Gastroesophageal sphincter (tissue), 4 donors: Measurements from ENCODE around the gene FLNA. TPM values are rescaled to one million over a fixed set of nuclear protein-coding genes. Genes with fewer than 3 reads are reported as not detected.

Source experiments
- ATAC-seq: fragments of 150-250 bp; one replicate; pipeline ENCODE4 v1.9.1; 2016; ENCODE audit warnings: mild to moderate bottlenecking, moderate library complexity
- H3K27ac ChIP-seq, 4 donors: fragments of 200-600 bp; sonication (generic) in 3 of 4; 1 replicate in 3 of 4; 2 replicates in 1 of 4; pipeline ENCODE4 v1.5.1; 2016 to 2019
- H3K27me3 ChIP-seq: fragments of 200-600 bp; sonication (generic); one replicate; pipeline ENCODE4 v1.5.1; 2019
- H3K36me3 ChIP-seq, 2 donors: fragments of 200-600 bp; sonication (generic); one replicate each; pipeline ENCODE4 v1.5.1; 2019; ENCODE audit warnings: control low read depth in 1 of 2
- H3K4me1 ChIP-seq, 3 donors: fragments of 200-600 bp; sonication (generic); 1 replicate in 2 of 3; 2 replicates in 1 of 3; pipeline ENCODE4 v1.5.1; 2016 to 2019; ENCODE audit warnings: control low read depth in 2 of 3
- H3K4me3 ChIP-seq, 2 donors: fragments of 200-600 bp; sonication (generic); one replicate each; pipeline ENCODE4 v1.5.1; 2019; ENCODE audit warnings: mild to moderate bottlenecking in 1 of 2, moderate library complexity in 1 of 2
- H3K9me3 ChIP-seq, 3 donors: fragments of 200-600 bp; sonication (generic); one replicate each; pipeline ENCODE4 v1.5.1; 2017 to 2019; ENCODE audit warnings: control low read depth in 2 of 3
- EP300 ChIP-seq: sonication (generic); formaldehyde crosslinking; IDR thresholded peaks from one replicate; pipeline ENCODE4 v1.6.1; 2017; ENCODE audit warnings: antibody characterized with exemption, mild to moderate bottlenecking
- POLR2A ChIP-seq, 2 donors: fragments of 450-650 bp; IDR thresholded peaks; one replicate each; pipeline ENCODE4 v1.6.1; 2017; ENCODE audit warnings: antibody characterized with exemption in 2 of 2, mild to moderate bottlenecking in 2 of 2, moderate library complexity in 1 of 2
- POLR2AphosphoS5 ChIP-seq: sonication (generic); formaldehyde crosslinking; IDR thresholded peaks from one replicate; pipeline ENCODE4 v1.6.1; 2017; ENCODE audit warnings: antibody characterized with exemption
- WGBS, 2 donors: methylation state at CpG; one replicate each; pipeline ENCODE4 v1.1.5; 2018; ENCODE audit warnings: low coverage in 1 of 2; 5-methylcytosine and 5-hydroxymethylcytosine counted together
- total RNA-seq, 4 donors: library from RNA; depleted of rRNA; stranded (reverse); fragments of >200 nt; gene quantifications; one replicate each; pipeline ENCODE4 v1.1.0, GENCODE V29; 2016
- TF ChIP-seq, protein P1 (sequence below), 4 experiments: fragments of 200-600 bp in 2 of 4; fragments of 450-650 bp in 2 of 4; sonication (generic) in 1 of 4; IDR thresholded peaks; one replicate each; pipeline ENCODE4 v1.5.1; 2017 to 2019; ENCODE audit warnings: antibody characterized with exemption in 4 of 4, mild to moderate bottlenecking in 2 of 4, moderate library complexity in 2 of 4

The FLNA gene
- total RNA-seq, 4 donors from 2014 or later, result 7,815 to 15,318 (median 8,757) TPM

DNA sequence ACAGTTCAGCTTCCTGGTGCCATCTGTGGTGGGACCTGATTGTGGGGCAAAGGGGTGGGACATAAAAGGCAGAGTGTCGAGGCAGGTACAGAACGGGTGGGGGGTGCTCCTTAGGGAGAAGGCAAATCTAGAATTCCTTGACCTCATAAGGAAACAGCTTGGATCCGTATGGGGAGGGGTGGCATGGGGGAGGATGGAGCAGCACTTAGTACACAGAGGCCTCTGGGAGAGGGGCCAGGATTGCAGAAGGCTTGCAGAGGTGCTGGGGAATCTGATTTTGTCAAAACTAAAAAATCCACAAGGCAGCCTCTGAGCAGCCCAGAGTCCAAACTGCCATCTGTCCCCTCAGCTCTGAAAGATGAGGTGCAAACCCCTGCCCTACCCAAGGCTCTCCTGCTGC is 2.3 kb upstream of the FLNA start:
- H3K9me3 ChIP-seq, result no peaks in the 10 kb centered on the region
- TF ChIP-seq EP300 (no peak), POLR2AphosphoS5 (peak; percentile 44)
- peak overlapping the region; percentile 94 to 100 (median 98) for H3K27ac ChIP-seq
- H3K4me1 ChIP-seq, result peaks cover 0 to 57% (median 11%) of the 10 kb centered on the region in 3 donors
- peak; percentile 3 for ATAC-seq
- peaks cover 0 to 5% of the 10 kb centered on the region in 2 donors for H3K36me3 ChIP-seq
- H3K27me3 ChIP-seq, result no peaks in the 10 kb centered on the region
- no peak overlapping the region for H3K4me3 ChIP-seq
- 75% methylated on average over 2 of the region's 3 CpGs; no CpG with 5 or more reads in 1 of the 2 donors for WGBS, 2 donors

DNA sequence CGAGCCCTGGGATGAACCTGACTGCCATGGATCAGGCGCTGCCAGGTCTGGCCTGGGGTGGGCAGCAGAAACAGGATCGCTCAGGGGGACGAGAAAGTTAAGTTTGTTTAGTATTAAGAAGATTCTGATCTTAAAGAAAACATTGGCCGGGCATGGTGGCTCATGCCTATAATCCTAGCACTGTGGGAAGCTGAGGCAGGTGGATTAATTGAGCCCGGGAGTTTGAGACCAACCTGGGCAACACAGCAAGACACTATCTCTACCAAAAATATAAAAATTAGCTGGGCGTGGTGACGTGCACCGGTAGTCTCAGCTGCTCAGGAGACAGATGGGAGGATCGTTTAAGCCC is 696 bp upstream of the FLNA start:
- no peak for TF ChIP-seq EP300
- Histone ChIP-seq H3K4me3 (peak overlapping the region; percentile 63 to 74), H3K27ac (peak overlapping the region; percentile 94 to 100 (median 98)), H3K36me3 (peaks cover 0 to 9% of the 10 kb centered on the region in 2 donors), H3K27me3 (no peaks in the 10 kb centered on the region), H3K9me3 (no peaks in the 10 kb centered on the region), H3K4me1 (peaks cover 0 to 44% (median 2%) of the 10 kb centered on the region in 3 donors)
- ATAC-seq, result no peak
- WGBS, 2 donors, result 50% methylated on average over 2 of the region's 10 CpGs; no CpG with 5 or more reads in 1 of the 2 donors

DNA sequence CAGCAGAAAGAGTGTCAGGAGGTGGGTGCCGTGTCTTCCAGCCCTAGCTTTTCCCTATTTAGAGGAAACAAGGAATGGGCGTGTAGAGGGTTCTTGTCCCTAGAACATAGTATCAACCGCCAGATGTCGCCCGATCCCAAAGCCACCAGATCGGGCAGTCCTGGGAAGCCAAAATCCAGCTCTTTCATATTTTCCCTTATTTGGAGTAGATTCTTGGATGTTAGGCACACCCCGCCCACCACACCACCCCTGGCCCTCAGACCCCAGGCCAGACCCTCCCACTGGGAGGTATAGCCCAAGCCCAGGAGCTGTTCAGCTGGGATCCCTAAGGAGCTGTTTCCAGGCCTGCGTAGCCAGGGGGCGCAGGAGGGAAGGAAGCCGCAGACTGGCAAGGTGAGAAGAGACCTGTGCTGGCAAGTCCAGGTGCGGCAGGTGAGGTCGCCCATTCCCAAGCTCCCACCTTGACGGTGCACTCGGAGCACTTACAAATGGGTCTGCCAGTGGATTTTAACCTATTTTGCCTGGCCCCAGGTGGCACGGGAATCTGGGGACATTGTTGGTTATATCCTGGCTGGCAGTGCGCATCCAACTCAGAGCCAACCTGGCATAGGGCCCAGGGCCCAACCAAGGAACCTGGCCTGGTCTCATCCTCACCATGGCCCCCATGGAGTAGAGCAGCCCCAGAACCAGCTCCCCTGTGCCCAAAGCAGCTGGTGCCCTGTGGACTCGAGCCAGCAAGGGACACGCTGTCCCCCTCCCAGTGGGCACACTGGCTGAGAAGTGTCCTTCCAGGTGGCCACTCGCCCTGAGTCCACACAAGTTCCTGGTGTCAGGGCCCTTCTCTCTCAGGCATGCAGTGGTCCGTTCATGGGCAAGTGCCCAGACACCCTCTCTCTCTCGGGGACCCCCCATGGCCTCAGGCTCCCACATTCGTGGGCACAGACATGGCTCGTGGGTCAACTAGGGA is 811 bp downstream of the FLNA start:
- peak overlapping the region; percentile 63 to 74 for H3K4me3 ChIP-seq
- H3K4me1 ChIP-seq, result peaks cover 0 to 48% (median 2%) of the 10 kb centered on the region in 3 donors
- peak overlapping the region; percentile 94 to 99 (median 96) for H3K27ac ChIP-seq
- 0 to 14% methylated on average over 1 to 3 of the region's 23 CpGs for WGBS, 2 donors
- no peaks in the 10 kb centered on the region for H3K9me3 ChIP-seq
- peaks cover 0 to 12% of the 10 kb centered on the region in 2 donors for H3K36me3 ChIP-seq
- no peak for ATAC-seq
- H3K27me3 ChIP-seq, result no peaks in the 10 kb centered on the region
- TF ChIP-seq EP300 (no peak), POLR2A (IDR thresholded peaks at IDR 0.05) (peak in 1 of 2 donors; percentile 43), POLR2AphosphoS5 (peak; percentile 73)
- TF ChIP-seq, protein P1, sequence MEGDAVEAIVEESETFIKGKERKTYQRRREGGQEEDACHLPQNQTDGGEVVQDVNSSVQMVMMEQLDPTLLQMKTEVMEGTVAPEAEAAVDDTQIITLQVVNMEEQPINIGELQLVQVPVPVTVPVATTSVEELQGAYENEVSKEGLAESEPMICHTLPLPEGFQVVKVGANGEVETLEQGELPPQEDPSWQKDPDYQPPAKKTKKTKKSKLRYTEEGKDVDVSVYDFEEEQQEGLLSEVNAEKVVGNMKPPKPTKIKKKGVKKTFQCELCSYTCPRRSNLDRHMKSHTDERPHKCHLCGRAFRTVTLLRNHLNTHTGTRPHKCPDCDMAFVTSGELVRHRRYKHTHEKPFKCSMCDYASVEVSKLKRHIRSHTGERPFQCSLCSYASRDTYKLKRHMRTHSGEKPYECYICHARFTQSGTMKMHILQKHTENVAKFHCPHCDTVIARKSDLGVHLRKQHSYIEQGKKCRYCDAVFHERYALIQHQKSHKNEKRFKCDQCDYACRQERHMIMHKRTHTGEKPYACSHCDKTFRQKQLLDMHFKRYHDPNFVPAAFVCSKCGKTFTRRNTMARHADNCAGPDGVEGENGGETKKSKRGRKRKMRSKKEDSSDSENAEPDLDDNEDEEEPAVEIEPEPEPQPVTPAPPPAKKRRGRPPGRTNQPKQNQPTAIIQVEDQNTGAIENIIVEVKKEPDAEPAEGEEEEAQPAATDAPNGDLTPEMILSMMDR (IDR thresholded peaks at IDR 0.05), result peak in 2 of 4 experiments; percentile 21 to 58

DNA sequence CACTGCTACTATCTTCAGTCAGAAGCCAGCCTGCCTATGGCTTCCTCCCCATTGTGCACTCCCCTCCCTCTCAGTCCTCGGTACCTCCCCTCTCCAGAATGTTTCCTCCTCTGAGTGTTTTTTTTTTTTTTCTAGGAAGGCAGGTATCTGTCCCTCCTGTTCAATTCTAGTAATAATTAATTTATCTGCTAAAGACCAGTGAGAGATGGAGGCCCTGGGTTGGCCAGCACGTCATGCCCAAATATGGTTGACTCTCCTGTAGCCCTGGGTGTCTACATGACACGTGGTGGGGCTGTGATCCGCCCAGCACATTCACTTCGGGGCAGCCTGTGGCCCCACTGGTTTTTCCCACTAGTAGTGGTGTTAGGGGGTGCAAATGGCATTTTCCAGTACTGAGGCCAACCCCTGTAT is 1.8 kb downstream of the FLNA start:
- Histone ChIP-seq H3K27ac (peak overlapping the region; percentile 94 to 99 (median 96)), H3K27me3 (no peaks in the 10 kb centered on the region), H3K4me3 (peak overlapping the region; percentile 63 to 74), H3K36me3 (peaks cover 0 to 17% of the 10 kb centered on the region in 2 donors), H3K9me3 (no peaks in the 10 kb centered on the region), H3K4me1 (peaks cover 0 to 54% (median 11%) of the 10 kb centered on the region in 3 donors)
- no peak for ATAC-seq
- WGBS, 2 donors, result 0 to 27% methylated on average over 1 to 3 of the region's 5 CpGs
- TF ChIP-seq, protein P1 (IDR thresholded peaks at IDR 0.05), result no peak
- TF ChIP-seq POLR2AphosphoS5, result peak; percentile 58

DNA sequence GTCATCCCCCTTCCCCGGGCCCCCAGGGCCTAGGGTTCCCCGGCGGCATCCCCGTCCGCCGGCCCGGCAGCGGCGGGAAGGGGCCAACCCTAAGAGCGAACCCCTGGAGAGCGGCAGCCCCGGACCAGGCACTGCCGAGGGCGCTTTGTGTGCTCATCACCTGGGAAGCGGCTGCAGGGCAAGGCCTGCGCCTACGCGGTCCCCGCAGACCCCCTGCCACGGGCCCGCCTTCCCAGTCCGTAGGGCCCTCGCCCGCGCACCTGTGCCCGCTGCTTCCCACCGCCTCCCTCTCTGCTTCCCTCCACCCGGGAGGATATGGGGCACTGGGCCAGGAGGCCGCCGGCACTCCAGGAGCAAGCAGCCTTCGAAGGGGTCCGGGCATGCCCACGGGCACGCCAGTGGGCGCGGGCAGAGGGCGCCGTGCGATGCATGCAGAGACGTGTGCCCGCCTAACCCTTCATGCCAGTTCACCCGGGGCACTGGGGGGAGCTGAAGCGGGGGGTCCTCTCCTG is 2.6 kb downstream of the FLNA start:
- peaks cover 0 to 54% (median 13%) of the 10 kb centered on the region in 3 donors for H3K4me1 ChIP-seq
- H3K27me3 ChIP-seq, result no peaks in the 10 kb centered on the region
- ATAC-seq, result no peak
- peak overlapping the region; percentile 94 to 99 (median 96) for H3K27ac ChIP-seq
- peaks cover 0 to 24% of the 10 kb centered on the region in 2 donors for H3K36me3 ChIP-seq
- TF ChIP-seq EP300 (no peak), POLR2AphosphoS5 (peak; percentile 49)
- peak overlapping the region; percentile 63 to 74 for H3K4me3 ChIP-seq
- H3K9me3 ChIP-seq, result no peaks in the 10 kb centered on the region
- WGBS, 2 donors, result no CpG with 5 or more reads among the region's 43 CpGs

DNA sequence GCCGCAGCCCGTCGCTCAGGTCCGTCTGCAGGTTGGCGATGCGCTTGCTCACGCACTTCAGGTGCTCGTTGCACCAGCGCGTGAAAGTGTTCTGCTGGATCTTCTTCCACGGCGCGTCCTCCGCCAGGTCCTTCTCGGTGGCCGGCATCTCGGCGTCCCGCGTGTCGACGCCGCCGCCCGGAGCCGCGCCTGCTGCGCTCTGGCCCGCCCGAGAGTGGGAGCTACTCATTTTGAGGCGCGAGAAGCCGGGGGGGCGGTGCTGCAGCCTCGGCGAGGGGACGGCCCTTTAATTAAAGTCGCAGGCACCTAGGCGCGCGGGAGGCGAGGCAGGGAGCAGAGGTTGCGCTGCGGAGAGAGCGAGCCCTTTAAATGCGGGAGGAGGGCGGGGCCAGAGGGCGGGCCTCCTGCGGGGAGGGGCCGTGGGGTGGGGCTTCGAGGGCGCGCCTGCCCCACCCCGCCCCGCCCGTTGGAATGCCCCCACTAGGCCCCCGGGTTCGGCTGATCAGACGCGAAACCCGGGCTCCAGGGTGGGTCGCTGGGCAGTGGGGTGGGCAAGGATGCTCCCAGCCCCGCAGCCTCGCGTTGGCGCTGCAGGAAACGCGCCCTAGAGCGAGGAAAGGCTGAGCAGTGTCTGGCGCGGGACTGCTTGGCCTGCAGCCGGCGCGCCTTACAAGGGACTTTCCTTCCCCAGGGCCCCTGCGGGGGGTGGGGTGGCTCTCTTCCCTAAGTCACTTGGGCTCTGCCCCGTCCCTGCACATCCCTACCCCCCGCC is 3.2 kb downstream of the FLNA start:
- peaks cover 0 to 55% (median 13%) of the 10 kb centered on the region in 3 donors for H3K4me1 ChIP-seq
- WGBS, 2 donors, result 0% methylated on average over 2 of the region's 77 CpGs; no CpG with 5 or more reads in 1 of the 2 donors
- H3K36me3 ChIP-seq, result peaks cover 0 to 31% of the 10 kb centered on the region in 2 donors
- no peaks in the 10 kb centered on the region for H3K9me3 ChIP-seq
- H3K4me3 ChIP-seq, result peak overlapping the region; percentile 63 to 74
- H3K27me3 ChIP-seq, result no peaks in the 10 kb centered on the region
- TF ChIP-seq, protein P1 (IDR thresholded peaks at IDR 0.05), result no peak
- TF ChIP-seq EP300 (no peak), POLR2A (IDR thresholded peaks at IDR 0.05) (peak; percentile 97), POLR2AphosphoS5 (peak; percentile 94)
- peak overlapping the region; percentile 94 to 99 (median 96) for H3K27ac ChIP-seq
- ATAC-seq, result peak; percentile 54
